NCI-H345 treated with DMSO at 0.1 percent for 48 hours (cell line): ENCODE results near the gene HOXB3.
A peak's percentile ranks its signal among the peaks of the same experiment; 100 is the strongest.

Experiments used
- DNase-seq: peaks from one replicate; lab custom pipeline; 2025; ENCODE audit not compliant: unreplicated experiment; lab: John Stamatoyannopoulos, UW

The HOXB3 gene

DNA sequence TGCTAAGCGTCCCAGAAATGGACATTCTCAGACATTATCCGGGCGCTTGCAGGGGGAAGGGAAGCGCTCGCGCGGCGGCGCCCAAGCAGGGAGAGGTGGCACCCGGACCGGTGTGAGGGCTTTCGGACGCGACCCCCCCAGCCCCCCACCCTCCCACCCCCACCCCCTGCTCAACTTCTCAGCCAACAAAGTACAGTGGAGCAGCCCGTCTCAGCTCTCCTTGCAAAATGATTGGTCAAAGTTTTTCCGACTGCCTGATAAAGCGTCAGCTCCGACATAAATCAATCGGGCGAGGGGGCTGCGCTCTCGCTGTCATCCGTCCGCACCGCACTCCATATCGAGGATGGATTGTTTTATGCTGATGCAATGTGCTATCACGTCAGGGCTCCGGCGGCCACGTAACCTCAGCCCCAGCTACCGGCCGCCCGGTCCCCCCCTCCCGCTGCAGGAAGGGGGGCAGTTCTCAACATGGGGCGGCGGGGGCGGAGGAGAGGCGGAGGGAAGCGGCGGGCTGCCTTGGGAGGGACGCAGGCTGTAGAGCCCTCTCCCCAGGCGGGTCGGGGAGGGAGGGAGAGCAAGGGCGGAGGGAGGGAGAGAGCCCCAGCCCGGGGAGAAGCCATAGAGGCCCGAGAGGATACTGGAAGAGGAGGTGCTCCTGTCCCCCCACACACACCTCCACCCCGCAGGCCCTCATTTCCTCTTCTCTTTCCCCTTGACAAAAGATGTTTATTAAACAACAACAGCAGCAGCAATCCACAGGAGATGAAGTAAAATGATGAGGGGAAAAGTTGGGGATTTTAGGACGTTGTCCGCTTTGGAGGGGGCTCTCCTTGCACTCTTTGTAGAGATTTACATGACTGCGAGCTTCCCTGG is 36.4 kb upstream of the HOXB3 start, which contains the start of gene HOXB9:
Gene HOXB9, minus strand, starts transcription at position 114 of the 873 bp plus-strand sequence. Its CDS starts 89 bp downstream, at position 25.
- peak; percentile 18 for DNase-seq

DNA sequence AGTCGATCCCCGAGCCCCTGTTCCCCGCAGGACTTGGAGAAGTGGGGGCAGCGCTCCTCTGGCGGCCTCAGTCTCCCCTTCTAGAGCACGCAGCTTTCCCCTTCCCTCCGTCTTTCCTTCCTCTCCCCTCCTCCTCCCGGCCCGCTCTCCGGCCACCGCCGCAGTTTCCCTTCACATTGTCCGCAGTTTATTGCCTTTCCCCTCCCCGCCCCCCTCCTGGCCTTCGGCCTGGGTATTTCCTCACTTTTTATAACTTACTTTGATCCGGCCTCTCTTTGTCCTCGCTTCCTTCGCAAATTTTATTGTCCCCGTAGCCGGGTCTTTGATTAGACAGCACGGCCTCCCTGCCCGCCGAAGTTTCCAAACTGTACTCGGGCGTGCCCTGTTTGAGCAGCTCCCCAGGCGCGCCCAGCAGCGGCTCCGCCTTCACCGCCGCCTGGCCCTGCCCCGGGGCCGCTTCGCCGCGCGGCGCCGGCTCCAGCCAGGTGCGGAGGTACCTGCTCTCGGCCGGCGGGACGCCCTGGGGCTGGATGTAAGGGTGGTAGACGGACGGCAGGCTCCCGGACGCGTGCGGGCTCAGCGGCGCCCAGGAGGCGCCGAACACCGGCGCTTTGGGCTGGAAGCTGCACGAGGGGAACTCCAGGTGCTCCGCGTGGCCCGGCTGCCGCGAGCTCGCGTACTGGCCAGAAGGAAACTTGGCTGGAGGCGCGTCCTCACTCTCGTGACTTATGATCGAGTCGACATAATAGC is 35.6 kb upstream of the HOXB3 start:
- peak; percentile 17 for DNase-seq

DNA sequence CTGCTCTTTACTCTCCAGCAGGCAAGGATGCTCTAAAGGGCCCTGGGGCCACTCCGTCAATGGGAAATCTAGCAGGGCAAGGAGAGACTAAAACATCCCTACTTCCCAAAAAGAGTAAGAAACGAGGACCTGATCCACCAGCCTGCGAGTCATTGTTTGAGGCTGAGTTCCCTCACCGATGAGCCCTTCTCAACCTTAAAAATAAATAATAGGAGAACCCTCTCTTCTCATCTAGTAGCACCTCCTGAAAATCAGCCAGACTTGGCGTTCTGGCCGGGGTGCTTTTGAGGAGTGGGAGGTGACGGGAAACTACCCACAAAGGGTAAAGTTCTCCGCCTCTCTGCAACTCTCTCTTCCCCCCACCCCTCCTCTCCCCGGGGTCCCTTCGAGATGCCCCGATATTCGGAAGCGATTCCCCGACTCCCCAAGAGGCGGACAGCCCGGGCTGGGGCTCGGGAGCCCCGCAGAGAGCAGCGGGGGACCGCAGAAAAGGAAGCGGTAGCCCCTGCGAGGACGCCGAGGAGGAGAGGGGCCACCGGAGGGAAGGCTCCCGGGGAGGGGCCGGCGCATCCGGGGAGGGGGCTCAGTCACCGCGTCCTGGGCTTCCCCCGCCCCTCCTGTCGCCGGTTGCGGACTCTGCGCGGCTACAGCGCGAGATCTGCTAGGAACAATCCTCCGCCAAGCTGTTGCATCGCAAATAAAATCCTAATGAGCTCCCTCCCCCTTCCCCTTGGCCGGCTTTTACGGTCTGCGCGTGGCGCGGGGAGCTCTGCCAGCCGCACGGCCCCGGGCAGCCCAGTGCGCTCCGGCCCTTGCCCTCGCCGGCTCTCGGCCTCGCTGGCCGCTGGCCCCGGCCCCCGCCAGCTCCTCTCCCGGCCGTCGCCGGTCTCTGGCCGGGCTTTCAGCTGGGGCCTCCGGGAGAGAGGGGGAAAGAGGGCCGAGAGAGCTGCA is 34.8 kb upstream of the HOXB3 start:
- peak; percentile 19 for DNase-seq

DNA sequence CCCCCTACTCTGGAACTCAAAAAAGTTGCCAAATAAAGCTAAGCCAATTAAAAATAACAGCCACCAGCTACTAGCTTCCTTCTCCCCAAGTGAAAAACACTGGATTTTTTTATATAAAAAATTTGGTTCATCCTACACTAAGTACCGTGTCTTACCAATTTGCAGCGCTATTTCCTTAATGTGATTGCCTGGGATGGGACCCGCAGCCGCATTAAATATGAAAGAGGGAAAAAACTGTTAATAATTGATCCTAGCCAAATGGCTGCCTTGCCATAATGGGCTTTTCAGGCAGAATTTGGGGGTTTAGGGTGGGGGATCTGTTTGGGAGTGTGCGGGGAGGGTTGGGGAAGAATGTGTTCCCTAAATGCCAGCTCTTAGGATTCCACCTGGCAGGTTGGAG is 34.1 kb upstream of the HOXB3 start:
- no peak for DNase-seq

DNA sequence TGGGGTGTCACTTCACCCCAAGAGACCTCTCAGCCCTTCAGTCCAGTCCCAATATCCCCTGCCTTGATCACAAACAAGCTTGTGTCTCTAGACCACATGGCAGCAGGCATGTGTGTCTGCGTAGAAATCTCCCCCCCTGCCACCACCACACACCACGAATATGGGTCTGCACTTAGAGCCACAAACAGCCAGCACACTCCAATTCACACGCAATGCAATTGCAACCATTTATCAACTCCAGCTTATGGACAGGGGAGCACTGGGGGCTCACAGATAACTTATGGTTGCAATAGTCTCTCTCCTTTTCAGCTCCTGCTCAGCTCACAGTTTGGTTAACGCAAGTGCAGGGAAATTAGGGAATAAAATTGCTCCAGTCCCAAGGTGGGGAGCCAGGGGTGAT is 33.5 kb upstream of the HOXB3 start:
- DNase-seq, result no peak

DNA sequence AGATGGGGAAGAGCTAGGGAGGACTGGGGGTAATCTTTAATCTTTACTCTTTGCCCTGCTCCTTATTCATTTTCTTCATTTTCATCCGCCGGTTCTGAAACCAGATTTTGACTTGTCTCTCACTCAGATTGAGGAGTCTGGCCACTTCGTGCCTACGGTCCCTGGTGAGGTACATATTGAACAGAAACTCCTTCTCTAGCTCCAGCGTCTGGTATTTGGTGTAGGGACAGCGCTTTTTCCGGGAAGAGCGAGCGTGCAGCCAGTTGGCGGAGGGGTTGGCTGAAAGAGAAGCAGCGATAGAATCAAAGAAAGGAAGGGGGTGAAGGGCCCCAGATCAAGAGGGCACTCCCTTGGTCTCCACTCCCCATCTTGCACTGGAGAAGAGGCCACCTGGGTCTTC is 32.8 kb upstream of the HOXB3 start:
- no peak for DNase-seq

DNA sequence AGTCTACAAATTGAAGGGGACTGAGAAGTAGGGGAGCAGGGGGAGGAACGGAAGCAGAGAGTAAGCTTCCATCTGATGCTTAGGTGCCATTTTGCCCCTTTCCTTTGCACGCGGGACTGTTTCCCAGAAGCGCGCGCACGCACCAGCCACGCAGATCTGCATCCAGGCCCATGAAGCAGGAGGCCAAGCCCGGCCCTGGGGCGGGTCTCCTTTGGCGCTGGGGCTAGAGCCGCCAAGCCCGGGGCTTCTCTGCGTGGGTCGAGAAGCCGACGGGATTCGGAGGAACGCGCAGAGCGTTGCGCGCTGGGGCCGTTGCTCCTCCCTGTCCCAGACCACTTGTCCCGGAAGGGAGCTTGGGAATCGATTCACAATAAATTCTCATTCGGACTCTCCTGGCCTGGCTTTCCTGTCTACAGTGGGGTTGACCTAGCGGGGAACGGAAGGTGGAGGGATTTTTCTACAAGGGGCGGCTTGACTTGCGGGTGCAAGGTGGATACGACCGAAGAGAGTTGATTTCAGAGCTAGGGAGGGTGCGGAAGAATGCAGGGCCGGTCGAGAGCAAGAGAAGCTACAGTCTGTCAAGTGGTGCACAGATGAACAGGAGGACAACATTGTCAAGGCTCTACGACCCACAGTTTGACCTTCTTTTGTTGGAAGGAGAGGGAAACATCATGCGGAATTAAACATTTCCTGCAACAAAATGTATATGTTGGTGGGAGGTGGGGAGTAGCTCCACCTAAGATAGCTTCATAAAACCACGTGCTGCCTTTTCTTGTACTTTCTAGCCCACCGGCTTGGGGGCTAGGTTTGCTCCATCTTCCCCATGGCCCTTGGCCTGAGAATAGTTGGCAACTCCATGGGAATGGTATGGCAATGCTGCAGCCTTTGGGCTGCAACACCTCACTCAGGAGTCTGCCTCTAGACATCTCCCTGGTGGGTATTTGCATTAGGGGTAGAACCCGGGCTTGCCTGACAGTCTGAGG is 31.7 kb upstream of the HOXB3 start:
- no peak for DNase-seq

DNA sequence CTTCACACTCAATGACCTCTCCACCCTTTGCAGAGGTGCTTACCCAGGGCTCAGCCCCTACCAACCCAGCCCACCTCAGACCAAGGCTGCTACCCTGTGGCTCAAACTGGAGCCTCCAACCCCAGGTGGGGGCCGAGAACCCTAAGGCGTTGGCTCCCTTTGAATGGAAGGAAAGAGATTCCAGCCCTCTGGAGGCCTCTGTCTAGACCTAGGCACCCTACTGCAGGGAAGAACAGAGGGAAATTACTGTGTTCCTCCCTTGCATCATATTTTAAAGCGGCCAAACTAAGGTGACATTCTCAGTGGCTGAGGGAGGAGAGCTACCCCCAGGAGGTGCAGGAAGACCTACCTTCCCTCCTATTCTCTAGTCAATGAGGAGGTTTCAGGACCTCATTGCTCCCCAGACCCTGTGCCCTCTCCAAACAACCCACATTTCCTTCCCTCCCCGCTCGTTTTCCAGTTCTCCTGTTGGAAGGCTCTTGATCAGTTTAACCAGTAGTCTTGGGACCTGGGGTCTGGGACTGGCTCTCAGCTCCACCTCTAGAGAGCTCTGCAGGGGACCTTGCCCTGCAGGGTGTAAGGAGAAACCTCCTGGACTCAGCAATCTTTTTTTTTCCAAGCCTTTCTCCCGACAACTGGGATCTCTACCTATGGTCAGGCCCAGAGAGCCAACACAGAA is 30.6 kb upstream of the HOXB3 start:
- DNase-seq, result no peak

DNA sequence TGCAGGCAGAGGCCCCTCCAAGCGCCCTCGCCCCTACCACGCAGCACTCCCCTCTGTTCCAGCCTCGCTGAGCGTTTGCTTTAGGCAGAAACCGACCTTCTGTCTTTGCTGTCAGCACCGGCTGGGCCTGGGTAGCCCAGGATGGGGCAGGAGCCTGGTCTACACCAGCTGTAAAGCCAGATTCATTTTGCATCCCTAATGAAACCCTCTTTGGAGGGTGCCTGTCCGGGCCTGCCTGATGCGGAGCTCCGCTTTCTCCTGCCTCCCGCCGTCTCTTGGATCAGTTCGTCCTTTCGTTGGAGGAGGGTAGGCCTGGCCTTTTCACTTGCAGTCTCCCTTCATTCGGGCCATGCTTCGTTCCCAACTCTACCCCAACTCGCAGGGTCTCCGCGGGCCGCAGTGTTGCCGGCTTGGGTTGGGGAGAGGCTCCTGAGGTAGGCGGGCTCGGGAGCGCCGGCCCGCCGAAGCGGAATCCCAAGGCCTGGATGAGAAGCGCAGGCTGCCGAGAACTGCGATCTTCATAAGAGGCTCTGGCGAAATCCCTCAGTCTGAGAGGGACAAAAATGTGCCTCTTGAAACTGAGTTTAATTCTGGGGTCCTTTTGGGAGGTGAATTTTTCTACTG is 29.9 kb upstream of the HOXB3 start:
- DNase-seq, result no peak

DNA sequence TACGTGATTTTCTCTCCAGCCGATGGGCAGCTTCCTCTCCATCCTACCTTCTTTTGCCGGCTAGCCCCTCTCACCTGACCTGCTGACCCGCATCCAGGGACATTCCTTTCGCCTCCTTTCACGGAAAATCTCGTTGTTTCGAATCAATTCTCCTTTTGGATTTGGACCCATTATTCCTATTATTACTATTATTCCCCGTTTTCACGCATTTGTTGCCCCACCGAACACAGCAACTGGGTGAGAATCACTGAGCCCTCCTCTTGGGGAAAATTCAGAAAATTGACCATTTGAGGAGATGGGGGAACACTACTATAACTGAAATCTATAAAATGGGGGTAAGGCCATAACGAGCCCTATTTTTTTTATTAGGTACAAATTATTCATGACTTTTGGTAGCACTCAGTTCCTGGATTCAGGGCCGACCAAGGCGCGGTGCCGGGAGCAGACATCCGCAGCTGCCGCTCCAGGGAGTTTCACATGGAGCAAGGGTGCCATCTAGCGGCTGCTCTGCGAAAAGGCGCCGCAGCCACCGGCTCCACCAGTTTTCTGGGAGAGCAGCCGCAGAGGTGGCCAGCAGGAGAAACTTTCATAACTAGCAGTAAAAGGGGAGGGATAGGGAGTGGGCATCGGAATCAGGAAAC is 28.3 kb upstream of the HOXB3 start:
- DNase-seq, result peak; percentile 63

DNA sequence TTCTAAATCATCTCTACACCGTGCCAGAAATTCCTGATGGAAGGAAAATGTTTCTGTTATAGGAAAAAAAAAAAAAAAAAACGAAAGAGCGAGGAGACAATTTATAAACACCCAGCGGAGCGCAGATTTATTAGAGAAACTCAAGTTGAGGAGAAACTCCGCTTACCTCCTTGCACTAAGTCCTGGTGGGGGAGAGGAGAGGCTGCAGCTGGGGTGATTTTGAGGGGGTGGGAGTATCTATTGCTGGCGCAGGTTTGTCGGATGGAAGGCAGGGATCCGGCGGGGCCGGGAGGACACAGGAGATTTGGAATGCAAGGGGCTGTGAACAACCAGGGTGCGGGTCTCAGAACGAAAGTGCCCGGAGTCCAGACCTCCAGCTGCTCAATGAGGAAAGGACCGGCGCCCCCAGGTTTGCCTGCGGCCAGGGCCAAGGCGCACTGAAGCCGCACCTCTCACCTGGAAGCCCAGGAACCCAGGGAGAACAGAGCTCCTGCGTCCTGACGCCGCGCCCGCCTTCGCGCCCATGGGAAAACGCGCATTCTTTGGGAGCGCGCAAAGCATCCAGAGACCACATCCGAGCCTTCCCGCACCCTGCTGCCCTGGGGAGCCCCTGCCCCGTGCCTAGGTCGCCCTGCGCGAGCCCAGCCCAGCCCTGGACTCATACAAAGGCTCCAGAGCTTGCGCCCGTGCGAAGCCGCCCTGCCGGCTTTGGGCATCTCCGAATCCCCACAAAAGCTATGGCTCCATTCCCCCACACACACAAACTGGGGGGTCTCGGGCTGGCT is 27.6 kb upstream of the HOXB3 start:
- no peak for DNase-seq

DNA sequence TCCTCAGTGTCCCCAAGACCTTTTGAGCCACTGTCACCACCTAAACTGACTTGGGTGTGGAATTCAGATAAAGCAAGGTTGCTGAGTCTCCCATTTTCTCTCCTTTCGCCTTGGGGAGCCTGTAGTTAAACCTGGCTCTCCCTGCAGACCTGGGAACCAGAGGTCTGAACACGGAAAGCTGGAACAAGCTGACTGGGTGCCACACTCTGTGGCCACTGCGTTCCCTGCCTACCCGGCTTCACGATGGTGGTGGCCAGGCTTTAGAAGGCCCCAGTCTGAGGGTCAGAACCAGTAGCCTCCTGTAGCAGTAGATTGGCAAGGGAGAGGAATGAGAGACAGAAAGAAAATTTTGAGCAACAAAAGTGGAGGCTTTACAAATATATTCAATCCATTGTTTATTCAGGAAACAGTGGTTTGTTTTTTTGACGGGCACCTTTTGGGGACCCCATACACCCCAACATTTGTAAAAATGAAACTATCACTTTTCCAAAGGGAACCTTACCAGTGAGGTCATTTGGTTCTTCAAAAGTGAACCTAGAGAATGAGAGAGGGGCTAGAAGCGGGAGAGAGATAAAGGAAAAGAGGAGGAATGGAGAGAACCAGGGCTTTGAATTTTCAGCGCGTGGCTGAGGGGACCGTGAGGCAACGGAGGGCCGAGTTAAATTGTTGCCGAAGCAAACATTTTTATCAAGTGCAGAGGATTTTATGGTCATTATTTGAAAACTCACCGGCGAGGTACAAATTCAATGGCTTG is 26.9 kb upstream of the HOXB3 start:
- DNase-seq, result no peak

DNA sequence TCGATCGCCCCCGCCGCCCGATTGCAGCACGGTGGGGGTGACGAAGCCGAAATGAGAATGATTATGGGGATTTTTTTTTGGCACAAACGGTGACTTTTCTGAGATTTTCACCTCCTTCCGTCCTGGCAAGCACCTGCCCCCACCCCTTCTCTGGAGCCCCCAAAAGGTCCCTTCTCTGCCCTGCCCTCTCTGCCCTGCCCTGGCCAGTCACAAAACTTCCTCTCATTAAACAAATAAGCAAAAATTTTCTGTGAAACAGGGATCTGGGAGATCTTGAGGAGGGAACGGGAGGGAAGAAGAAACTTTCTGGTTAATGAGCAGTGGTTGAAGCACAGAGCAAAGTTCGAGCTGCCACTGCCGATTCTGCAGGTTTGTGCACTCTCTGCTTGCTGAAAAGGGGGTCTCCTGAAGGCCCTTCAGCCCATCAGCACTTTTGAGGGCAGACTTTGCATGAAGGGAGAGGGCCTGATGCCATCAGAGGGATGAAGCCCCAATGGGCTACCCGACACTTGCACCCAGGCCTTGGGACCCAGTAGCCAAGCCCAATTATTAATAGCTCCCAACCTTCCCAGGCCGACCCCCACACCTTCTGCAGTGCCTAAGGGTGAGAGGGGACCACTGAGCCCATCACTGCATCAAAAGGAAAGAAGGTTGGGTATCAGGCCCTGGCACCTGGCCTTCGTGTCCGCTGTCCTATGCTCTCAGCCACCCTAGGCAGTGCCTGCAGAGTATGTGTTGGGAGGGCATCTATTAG is 26.1 kb upstream of the HOXB3 start:
- DNase-seq, result no peak

DNA sequence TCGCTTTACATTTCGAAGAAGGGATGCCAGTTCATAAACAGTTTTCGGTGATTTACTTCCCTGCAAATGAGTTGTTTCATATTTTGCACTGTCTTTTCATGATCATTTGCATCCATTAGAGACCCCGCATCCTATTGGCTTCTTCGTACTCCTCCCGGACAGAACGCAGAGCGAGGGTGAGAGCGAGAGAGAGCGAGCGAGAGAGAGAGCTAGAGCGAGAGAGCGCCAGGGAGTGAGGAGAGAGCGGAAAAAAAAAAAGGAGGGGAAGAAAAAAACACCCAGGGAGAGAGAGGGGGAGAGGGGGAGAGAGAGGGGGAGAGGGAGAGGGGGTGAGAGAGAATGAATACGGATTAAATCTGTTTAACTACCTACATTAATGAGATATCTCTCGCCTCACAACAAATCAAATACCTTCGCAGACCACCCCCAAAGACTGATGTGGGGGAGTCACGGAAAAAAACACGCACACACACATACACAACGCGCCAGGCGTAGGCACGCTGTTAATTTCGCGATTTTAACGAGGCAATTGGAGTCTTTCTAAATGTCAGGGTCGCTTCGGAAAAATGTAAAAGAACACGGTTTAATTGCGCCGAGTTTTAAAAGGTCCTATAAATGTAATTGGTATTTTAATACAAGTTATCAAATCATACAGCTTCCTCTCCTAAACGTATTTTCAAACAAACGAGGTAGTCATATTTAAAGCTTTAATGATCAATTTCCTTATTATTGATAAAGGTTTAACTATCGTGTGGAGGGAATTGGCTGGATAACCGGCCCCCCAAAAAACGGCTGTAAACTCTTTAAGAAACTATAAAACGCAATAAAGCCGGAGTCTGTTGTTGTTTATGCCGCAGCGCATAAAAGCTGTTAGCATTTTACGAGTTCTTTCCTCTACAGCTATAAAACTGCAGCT is 25.3 kb upstream of the HOXB3 start, which contains the start of gene HOXB8:
Gene HOXB8, minus strand, starts transcription at position 246 of the 916 bp plus-strand sequence. CDS start 588 bp downstream, outside the sequence.
- DNase-seq, result no peak
